ENCODE results near the gene SLC2A2.

SLC2A2 gene

DNA sequence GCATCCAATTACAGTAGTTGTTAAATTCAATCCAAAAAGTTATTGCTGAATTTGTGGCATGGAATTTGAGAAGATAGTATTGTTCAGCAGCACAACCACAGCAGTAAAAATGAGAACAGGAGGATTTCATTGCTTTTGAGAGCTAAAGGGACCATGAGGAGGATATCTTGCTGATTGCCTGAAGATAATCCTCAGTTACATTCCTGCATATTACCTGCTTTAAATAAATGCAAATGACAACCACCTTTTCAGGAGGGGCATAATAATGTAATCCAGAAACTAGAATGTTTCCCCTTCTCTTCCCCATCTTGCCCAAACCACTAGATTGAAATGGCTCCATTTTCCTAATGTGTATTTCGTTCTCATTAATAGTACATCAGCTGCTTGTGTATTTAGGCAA lies 35.2 kb upstream of the SLC2A2 start:
- Histone ChIP-seq H4K20me1 (ENCODE audit: insufficient read depth, low read length, poor library complexity, severe bottlenecking) (no peaks in the 10 kb centered on the region), H3K4me1 (ENCODE audit: insufficient read depth, low read length, poor library complexity, severe bottlenecking) (no peaks in the 10 kb centered on the region), H3K4me3 (ENCODE audit: low read length, poor library complexity, severe bottlenecking) (no peak overlapping the region), H3K79me2 (ENCODE audit: insufficient read depth, low read length) (no peaks in the 10 kb centered on the region), H3F3A (ENCODE audit: low read depth) (no peaks in the 10 kb centered on the region), H3K9me3 (ENCODE audit: insufficient read depth, low read depth, low read length) (no peaks in the 10 kb centered on the region), H2AFZ (ENCODE audit: low read length) (no peak overlapping the region), H3K36me3 (ENCODE audit: insufficient read depth, low read length) (peaks cover 33% of the 10 kb centered on the region; the same call in 1 of the 2 replicates), H3K4me2 (ENCODE audit: low read depth, low read length, poor library complexity, severe bottlenecking) (no peak overlapping the region), H3K27me3 (ENCODE audit: insufficient read depth, low read length, poor library complexity, severe bottlenecking) (no peaks in the 10 kb centered on the region), H3K9me2 (replicated peaks; ENCODE audit: low read depth, low read length) (no peaks in the 10 kb centered on the region), H3K9ac (ENCODE audit: low read depth, low read length, poor library complexity, severe bottlenecking) (no peak overlapping the region)
- TF ChIP-seq EZH2phosphoT487 (IDR thresholded peaks at IDR 0.05; ENCODE audit: borderline replicate concordance): no peak
- TF ChIP-seq, protein P1, sequence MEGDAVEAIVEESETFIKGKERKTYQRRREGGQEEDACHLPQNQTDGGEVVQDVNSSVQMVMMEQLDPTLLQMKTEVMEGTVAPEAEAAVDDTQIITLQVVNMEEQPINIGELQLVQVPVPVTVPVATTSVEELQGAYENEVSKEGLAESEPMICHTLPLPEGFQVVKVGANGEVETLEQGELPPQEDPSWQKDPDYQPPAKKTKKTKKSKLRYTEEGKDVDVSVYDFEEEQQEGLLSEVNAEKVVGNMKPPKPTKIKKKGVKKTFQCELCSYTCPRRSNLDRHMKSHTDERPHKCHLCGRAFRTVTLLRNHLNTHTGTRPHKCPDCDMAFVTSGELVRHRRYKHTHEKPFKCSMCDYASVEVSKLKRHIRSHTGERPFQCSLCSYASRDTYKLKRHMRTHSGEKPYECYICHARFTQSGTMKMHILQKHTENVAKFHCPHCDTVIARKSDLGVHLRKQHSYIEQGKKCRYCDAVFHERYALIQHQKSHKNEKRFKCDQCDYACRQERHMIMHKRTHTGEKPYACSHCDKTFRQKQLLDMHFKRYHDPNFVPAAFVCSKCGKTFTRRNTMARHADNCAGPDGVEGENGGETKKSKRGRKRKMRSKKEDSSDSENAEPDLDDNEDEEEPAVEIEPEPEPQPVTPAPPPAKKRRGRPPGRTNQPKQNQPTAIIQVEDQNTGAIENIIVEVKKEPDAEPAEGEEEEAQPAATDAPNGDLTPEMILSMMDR (conservative IDR thresholded peaks at IDR 0.05; ENCODE audit: low read length): no peak

DNA sequence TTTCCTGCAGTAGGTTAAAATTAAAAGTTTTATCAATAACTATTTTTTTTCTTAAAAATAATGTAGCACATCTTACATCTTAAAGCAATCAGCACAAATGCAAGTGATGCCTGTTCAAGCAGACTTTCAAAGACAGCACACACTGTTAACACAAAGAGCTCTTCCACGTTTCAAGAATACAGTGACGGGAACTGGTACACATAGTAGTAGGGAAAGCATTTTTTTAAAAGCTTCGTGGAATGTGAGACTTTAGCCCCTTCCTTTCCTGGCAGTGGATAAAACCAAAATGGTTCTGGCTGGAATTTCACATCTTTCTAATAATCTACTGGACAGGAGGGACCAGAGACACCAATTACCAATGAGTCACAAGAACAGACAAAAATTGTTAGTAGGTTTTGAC lies 33.5 kb upstream of the SLC2A2 start:
- TF ChIP-seq, protein P1 (conservative IDR thresholded peaks at IDR 0.05; ENCODE audit: low read length): no peak
- no peak for TF ChIP-seq EZH2phosphoT487 (IDR thresholded peaks at IDR 0.05; ENCODE audit: borderline replicate concordance)
- H3K79me2 ChIP-seq (ENCODE audit: insufficient read depth, low read length): no peaks in the 10 kb centered on the region
- no peak overlapping the region for H3K9ac ChIP-seq (ENCODE audit: low read depth, low read length, poor library complexity, severe bottlenecking)
- no peaks in the 10 kb centered on the region for H3K27me3 ChIP-seq (ENCODE audit: insufficient read depth, low read length, poor library complexity, severe bottlenecking)
- no peaks in the 10 kb centered on the region for H3F3A ChIP-seq (ENCODE audit: low read depth)
- no peaks in the 10 kb centered on the region for H3K9me3 ChIP-seq (ENCODE audit: insufficient read depth, low read depth, low read length)
- H3K4me3 ChIP-seq (ENCODE audit: low read length, poor library complexity, severe bottlenecking): no peak overlapping the region
- no peaks in the 10 kb centered on the region for H4K20me1 ChIP-seq (ENCODE audit: insufficient read depth, low read length, poor library complexity, severe bottlenecking)
- no peak overlapping the region for H2AFZ ChIP-seq (ENCODE audit: low read length)
- H3K9me2 ChIP-seq (replicated peaks; ENCODE audit: low read depth, low read length): no peaks in the 10 kb centered on the region
- no peaks in the 10 kb centered on the region for H3K4me1 ChIP-seq (ENCODE audit: insufficient read depth, low read length, poor library complexity, severe bottlenecking)
- H3K4me2 ChIP-seq (ENCODE audit: low read depth, low read length, poor library complexity, severe bottlenecking): no peak overlapping the region
- H3K36me3 ChIP-seq (ENCODE audit: insufficient read depth, low read length): peaks cover 16% of the 10 kb centered on the region; the same call in 1 of the 2 replicates

DNA sequence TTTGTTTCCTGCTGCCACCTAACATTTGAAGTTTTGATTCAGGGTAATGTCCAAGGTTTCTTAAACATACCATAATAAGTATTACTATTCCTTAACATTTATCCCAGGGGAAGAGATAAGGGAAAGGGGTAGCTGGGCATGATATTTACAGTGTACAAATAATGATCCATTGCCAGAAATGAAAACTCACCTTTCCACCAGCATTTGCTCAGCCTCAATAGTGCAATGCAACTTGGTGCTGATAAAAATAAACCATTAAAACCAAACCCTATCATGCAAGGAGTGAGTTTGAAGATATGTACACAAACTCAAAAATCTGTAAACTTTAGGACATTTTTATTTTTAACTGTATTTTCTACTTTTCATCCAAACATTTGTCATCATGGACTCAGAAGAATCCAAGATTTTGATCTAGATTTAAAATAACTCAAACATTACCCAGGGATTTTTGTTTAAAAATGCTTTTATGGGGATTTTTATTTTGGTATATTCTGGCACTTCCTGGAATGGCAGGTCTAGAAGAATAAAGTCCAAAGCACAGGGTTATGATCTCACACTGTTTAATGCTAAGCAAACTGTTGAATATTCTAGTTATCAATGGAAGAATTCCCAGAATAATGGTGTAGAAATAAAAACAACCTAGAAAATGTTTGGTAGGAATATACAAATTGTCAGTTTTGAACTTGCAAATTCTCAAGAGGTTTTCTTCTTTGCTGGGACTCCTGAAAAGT lies 32.5 kb upstream of the SLC2A2 start:
- H3K79me2 ChIP-seq (ENCODE audit: insufficient read depth, low read length): no peaks in the 10 kb centered on the region
- peaks cover 16% of the 10 kb centered on the region; the same call in 1 of the 2 replicates for H3K36me3 ChIP-seq (ENCODE audit: insufficient read depth, low read length)
- H3K4me2 ChIP-seq (ENCODE audit: low read depth, low read length, poor library complexity, severe bottlenecking): no peak overlapping the region
- no peak overlapping the region for H3K4me3 ChIP-seq (ENCODE audit: low read length, poor library complexity, severe bottlenecking)
- H3F3A ChIP-seq (ENCODE audit: low read depth): no peaks in the 10 kb centered on the region
- no peak overlapping the region for H2AFZ ChIP-seq (ENCODE audit: low read length)
- H3K9me2 ChIP-seq (replicated peaks; ENCODE audit: low read depth, low read length): no peaks in the 10 kb centered on the region
- no peaks in the 10 kb centered on the region for H3K9me3 ChIP-seq (ENCODE audit: insufficient read depth, low read depth, low read length)
- H3K9ac ChIP-seq (ENCODE audit: low read depth, low read length, poor library complexity, severe bottlenecking): no peak overlapping the region
- TF ChIP-seq, protein P1 (conservative IDR thresholded peaks at IDR 0.05; ENCODE audit: low read length): no peak
- no peak for TF ChIP-seq EZH2phosphoT487 (IDR thresholded peaks at IDR 0.05; ENCODE audit: borderline replicate concordance)
- no peaks in the 10 kb centered on the region for H3K4me1 ChIP-seq (ENCODE audit: insufficient read depth, low read length, poor library complexity, severe bottlenecking)
- no peaks in the 10 kb centered on the region for H4K20me1 ChIP-seq (ENCODE audit: insufficient read depth, low read length, poor library complexity, severe bottlenecking)
- H3K27me3 ChIP-seq (ENCODE audit: insufficient read depth, low read length, poor library complexity, severe bottlenecking): no peaks in the 10 kb centered on the region

Data from Loucy (cell line).